ENCODE measurements around the gene TTC8. TPM values are rescaled to one million over a fixed set of nuclear protein-coding genes. Genes with fewer than 3 reads are reported as not detected.

Gene TTC8
- total RNA-seq, 1 experiment from 2014 or later = 26.6 TPM

DNA sequence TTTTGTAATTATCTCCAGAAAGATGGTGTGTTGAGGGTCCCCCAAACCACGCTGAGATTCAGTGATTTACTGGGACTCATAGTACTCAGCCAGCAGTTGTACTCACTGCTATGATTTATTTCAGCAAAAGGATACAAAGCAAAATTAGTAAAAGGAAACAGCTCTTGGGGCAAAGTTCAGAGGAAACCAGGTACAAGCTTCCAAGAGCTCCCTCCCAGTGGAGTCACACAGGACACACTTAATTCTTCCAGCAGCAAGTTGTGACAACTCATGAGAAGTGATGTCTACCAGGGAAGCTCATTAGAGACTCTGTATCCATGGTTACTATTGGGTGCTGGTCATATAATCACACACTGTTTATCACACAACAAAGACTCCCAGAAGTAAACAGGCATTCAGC is 38.7 kb downstream of the TTC8 start:
- Histone ChIP-seq H3K36me3 (ENCODE audit: insufficient read depth, low read length, poor library complexity, severe bottlenecking) (no peaks in the 10 kb centered on the region), H3K27ac (ENCODE audit: low read depth, low read length, poor library complexity, severe bottlenecking) (no peak overlapping the region), H3K9me3 (ENCODE audit: low read depth, low read length, poor library complexity, severe bottlenecking) (no peaks in the 10 kb centered on the region), H3K4me1 (ENCODE audit: insufficient read depth, low read length, poor library complexity, severe bottlenecking) (no peaks in the 10 kb centered on the region), H3K4me3 (ENCODE audit: low read depth, low read length, poor library complexity, severe bottlenecking) (no peak overlapping the region), H3K27me3 (replicated peaks; ENCODE audit: insufficient read depth, low read depth, low read length, poor library complexity) (no peaks in the 10 kb centered on the region)
- POLR2A ChIA-PET (ENCODE audit: low non-redundant PET) = no interaction called here
- no peak for DNase-seq (ENCODE audit: low spot score)
- no peak for TF ChIP-seq EZH2 (IDR thresholded peaks at IDR 0.05; ENCODE audit: borderline replicate concordance, low read depth, low read length, poor library complexity, severe bottlenecking)
- TF ChIP-seq, protein P1, sequence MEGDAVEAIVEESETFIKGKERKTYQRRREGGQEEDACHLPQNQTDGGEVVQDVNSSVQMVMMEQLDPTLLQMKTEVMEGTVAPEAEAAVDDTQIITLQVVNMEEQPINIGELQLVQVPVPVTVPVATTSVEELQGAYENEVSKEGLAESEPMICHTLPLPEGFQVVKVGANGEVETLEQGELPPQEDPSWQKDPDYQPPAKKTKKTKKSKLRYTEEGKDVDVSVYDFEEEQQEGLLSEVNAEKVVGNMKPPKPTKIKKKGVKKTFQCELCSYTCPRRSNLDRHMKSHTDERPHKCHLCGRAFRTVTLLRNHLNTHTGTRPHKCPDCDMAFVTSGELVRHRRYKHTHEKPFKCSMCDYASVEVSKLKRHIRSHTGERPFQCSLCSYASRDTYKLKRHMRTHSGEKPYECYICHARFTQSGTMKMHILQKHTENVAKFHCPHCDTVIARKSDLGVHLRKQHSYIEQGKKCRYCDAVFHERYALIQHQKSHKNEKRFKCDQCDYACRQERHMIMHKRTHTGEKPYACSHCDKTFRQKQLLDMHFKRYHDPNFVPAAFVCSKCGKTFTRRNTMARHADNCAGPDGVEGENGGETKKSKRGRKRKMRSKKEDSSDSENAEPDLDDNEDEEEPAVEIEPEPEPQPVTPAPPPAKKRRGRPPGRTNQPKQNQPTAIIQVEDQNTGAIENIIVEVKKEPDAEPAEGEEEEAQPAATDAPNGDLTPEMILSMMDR (conservative IDR thresholded peaks at IDR 0.05; ENCODE audit: low read depth, low read length) = no peak
- intact Hi-C loops (cut with micrococcal nuclease; ENCODE audit: unreplicated experiment) = no loop called here
- no TSS peak for BruUV-seq (replicated peaks)
- CTCF ChIA-PET = no interaction called here

DNA sequence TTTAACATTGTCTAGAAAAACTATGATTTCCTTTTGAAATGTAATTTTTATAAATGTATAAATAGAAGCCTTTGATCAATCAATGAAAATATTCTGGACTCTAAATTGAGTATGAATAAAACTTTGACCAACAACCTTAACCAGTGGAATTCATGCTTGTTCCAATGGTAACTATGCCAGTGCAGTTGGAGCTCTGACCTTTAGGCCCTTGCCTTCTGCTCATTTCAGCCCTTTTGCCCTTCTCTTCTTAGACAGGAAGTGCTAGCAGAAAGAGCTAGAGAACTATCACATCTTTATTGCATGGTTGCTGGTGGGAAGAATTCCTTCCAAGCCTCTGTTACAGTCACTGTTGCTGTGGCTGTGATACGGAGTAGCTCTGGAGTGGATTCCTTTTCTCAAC is 39.7 kb downstream of the TTC8 start:
- TF ChIP-seq, protein P1 (conservative IDR thresholded peaks at IDR 0.05; ENCODE audit: low read depth, low read length) = no peak
- TF ChIP-seq EZH2 (IDR thresholded peaks at IDR 0.05; ENCODE audit: borderline replicate concordance, low read depth, low read length, poor library complexity, severe bottlenecking) = no peak
- Histone ChIP-seq H3K27me3 (replicated peaks; ENCODE audit: insufficient read depth, low read depth, low read length, poor library complexity) (no peaks in the 10 kb centered on the region), H3K9me3 (ENCODE audit: low read depth, low read length, poor library complexity, severe bottlenecking) (no peaks in the 10 kb centered on the region), H3K36me3 (ENCODE audit: insufficient read depth, low read length, poor library complexity, severe bottlenecking) (no peaks in the 10 kb centered on the region), H3K4me1 (ENCODE audit: insufficient read depth, low read length, poor library complexity, severe bottlenecking) (no peaks in the 10 kb centered on the region), H3K4me3 (ENCODE audit: low read depth, low read length, poor library complexity, severe bottlenecking) (no peak overlapping the region), H3K27ac (ENCODE audit: low read depth, low read length, poor library complexity, severe bottlenecking) (no peak overlapping the region)
- POLR2A ChIA-PET (ENCODE audit: low non-redundant PET) = no interaction called here
- CTCF ChIA-PET = no interaction called here
- no TSS peak for BruUV-seq (replicated peaks)
- intact Hi-C loops (cut with micrococcal nuclease; ENCODE audit: unreplicated experiment) = no loop called here
- DNase-seq (ENCODE audit: low spot score) = no peak

DNA sequence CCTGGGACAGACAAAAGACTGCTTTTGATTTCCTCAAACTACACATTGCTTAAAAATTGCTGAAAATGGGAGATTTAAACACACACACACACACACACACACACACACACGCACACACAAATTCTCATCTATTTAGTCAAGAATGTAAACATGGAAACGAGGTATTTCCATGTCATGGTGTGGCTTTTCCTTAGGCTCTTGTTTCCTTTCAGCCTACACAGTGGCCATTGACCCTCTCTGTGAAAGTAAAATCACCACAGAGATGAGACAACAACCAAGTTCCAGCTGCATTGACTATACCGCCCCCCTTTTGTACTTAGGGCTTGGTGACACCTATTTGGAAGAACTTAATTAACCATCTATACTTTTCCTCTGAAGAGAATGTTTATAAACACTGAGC is 41.9 kb downstream of the TTC8 start:
- H3K27ac ChIP-seq (ENCODE audit: low read depth, low read length, poor library complexity, severe bottlenecking) = no peak overlapping the region
- no TSS peak for BruUV-seq (replicated peaks)
- DNase-seq (ENCODE audit: low spot score) = no peak
- intact Hi-C loops (cut with micrococcal nuclease; ENCODE audit: unreplicated experiment) = no loop called here
- no peak for TF ChIP-seq EZH2 (IDR thresholded peaks at IDR 0.05; ENCODE audit: borderline replicate concordance, low read depth, low read length, poor library complexity, severe bottlenecking)
- TF ChIP-seq, protein P1 (conservative IDR thresholded peaks at IDR 0.05; ENCODE audit: low read depth, low read length) = no peak
- no peaks in the 10 kb centered on the region for H3K9me3 ChIP-seq (ENCODE audit: low read depth, low read length, poor library complexity, severe bottlenecking)
- POLR2A ChIA-PET (ENCODE audit: low non-redundant PET) = no interaction called here
- H3K36me3 ChIP-seq (ENCODE audit: insufficient read depth, low read length, poor library complexity, severe bottlenecking) = no peaks in the 10 kb centered on the region
- no peak overlapping the region for H3K4me3 ChIP-seq (ENCODE audit: low read depth, low read length, poor library complexity, severe bottlenecking)
- no peaks in the 10 kb centered on the region for H3K4me1 ChIP-seq (ENCODE audit: insufficient read depth, low read length, poor library complexity, severe bottlenecking)
- H3K27me3 ChIP-seq (replicated peaks; ENCODE audit: insufficient read depth, low read depth, low read length, poor library complexity) = no peaks in the 10 kb centered on the region
- CTCF ChIA-PET = no interaction called here

All from A673 (cell line).